ENCODE data around the gene LSR.

LSR gene

GRCh38 chr19:35222373-35223015 is 26.3 kb upstream of the LSR start:
- Histone ChIP-seq H3K4me1 (ENCODE audit: control insufficient read depth, insufficient read depth, low read length) (peaks cover 4% of the 10 kb centered on the region), H3K36me3 (ENCODE audit: control insufficient read depth, insufficient read depth, low read length) (no peaks in the 10 kb centered on the region), H3K9ac (ENCODE audit: low read depth, low read length) (no peak overlapping the region), H3K27me3 (ENCODE audit: control insufficient read depth, insufficient read depth, low read length) (no peaks in the 10 kb centered on the region), H3K4me3 (ENCODE audit: low read depth, low read length) (no peak overlapping the region), H3K9me3 (ENCODE audit: control insufficient read depth, insufficient read depth, low read length) (peaks cover 3% of the 10 kb centered on the region)

- H3K4me3 ChIP-seq (ENCODE audit: low read depth, low read length) = no peak overlapping the region
- no peaks in the 10 kb centered on the region for H3K36me3 ChIP-seq (ENCODE audit: control insufficient read depth, insufficient read depth, low read length)
- H3K9me3 ChIP-seq (ENCODE audit: control insufficient read depth, insufficient read depth, low read length) = peaks cover 3% of the 10 kb centered on the region
- H3K27me3 ChIP-seq (ENCODE audit: control insufficient read depth, insufficient read depth, low read length) = no peaks in the 10 kb centered on the region
- H3K4me1 ChIP-seq (ENCODE audit: control insufficient read depth, insufficient read depth, low read length) = peaks cover 4% of the 10 kb centered on the region
- no peak overlapping the region for H3K9ac ChIP-seq (ENCODE audit: low read depth, low read length)
These were observed 25.6 kb upstream of the LSR start for GRCh38 chr19:35223084-35223790.

- peaks cover 3% of the 10 kb centered on the region for H3K9me3 ChIP-seq (ENCODE audit: control insufficient read depth, insufficient read depth, low read length)
- no peaks in the 10 kb centered on the region for H3K36me3 ChIP-seq (ENCODE audit: control insufficient read depth, insufficient read depth, low read length)
- no peak overlapping the region for H3K4me3 ChIP-seq (ENCODE audit: low read depth, low read length)
- peaks cover 4% of the 10 kb centered on the region for H3K4me1 ChIP-seq (ENCODE audit: control insufficient read depth, insufficient read depth, low read length)
- no peaks in the 10 kb centered on the region for H3K27me3 ChIP-seq (ENCODE audit: control insufficient read depth, insufficient read depth, low read length)
- H3K9ac ChIP-seq (ENCODE audit: low read depth, low read length) = no peak overlapping the region
These were observed 24.8 kb upstream of the LSR start for GRCh38 chr19:35223862-35224505.

GRCh38 chr19:35224681-35225571 is 23.9 kb upstream of the LSR start:
- H3K9ac ChIP-seq (ENCODE audit: low read depth, low read length) = peak overlapping the region; percentile 29
- H3K36me3 ChIP-seq (ENCODE audit: control insufficient read depth, insufficient read depth, low read length) = no peaks in the 10 kb centered on the region
- H3K4me3 ChIP-seq (ENCODE audit: low read depth, low read length) = peak overlapping the region; percentile 27

GRCh38 chr19:35225951-35226350 is 22.9 kb upstream of the LSR start:
- Histone ChIP-seq H3K9me3 (ENCODE audit: control insufficient read depth, insufficient read depth, low read length) (peaks cover 3% of the 10 kb centered on the region), H3K27me3 (ENCODE audit: control insufficient read depth, insufficient read depth, low read length) (no peaks in the 10 kb centered on the region), H3K36me3 (ENCODE audit: control insufficient read depth, insufficient read depth, low read length) (no peaks in the 10 kb centered on the region), H3K9ac (ENCODE audit: low read depth, low read length) (no peak overlapping the region), H3K4me3 (ENCODE audit: low read depth, low read length) (no peak overlapping the region), H3K4me1 (ENCODE audit: control insufficient read depth, insufficient read depth, low read length) (peaks cover 4% of the 10 kb centered on the region)

More at GRCh38 chr19:35224681-35225571, 23.9 kb upstream of the LSR start:
- Histone ChIP-seq H3K27me3 (ENCODE audit: control insufficient read depth, insufficient read depth, low read length) (no peaks in the 10 kb centered on the region), H3K9me3 (ENCODE audit: control insufficient read depth, insufficient read depth, low read length) (peaks cover 3% of the 10 kb centered on the region), H3K4me1 (ENCODE audit: control insufficient read depth, insufficient read depth, low read length) (peaks cover 4% of the 10 kb centered on the region)

GRCh38 chr19:35226748-35227147 is 22.1 kb upstream of the LSR start:
- H3K9me3 ChIP-seq (ENCODE audit: control insufficient read depth, insufficient read depth, low read length) = peaks cover 3% of the 10 kb centered on the region
- H3K4me3 ChIP-seq (ENCODE audit: low read depth, low read length) = no peak overlapping the region
- H3K36me3 ChIP-seq (ENCODE audit: control insufficient read depth, insufficient read depth, low read length) = no peaks in the 10 kb centered on the region
- H3K9ac ChIP-seq (ENCODE audit: low read depth, low read length) = no peak overlapping the region
- H3K4me1 ChIP-seq (ENCODE audit: control insufficient read depth, insufficient read depth, low read length) = peaks cover 4% of the 10 kb centered on the region
- no peaks in the 10 kb centered on the region for H3K27me3 ChIP-seq (ENCODE audit: control insufficient read depth, insufficient read depth, low read length)

GRCh38 chr19:35228177-35228930 is 20.4 kb upstream of the LSR start, which contains the start of gene FAM187B:
TSS of gene FAM187B (minus strand) at chr19:35228739. CDS start at chr19:35228680, 59 bp downstream.
- Histone ChIP-seq H3K27me3 (ENCODE audit: control insufficient read depth, insufficient read depth, low read length) (no peaks in the 10 kb centered on the region), H3K9me3 (ENCODE audit: control insufficient read depth, insufficient read depth, low read length) (no peaks in the 10 kb centered on the region), H3K4me3 (ENCODE audit: low read depth, low read length) (no peak within 1 kb of the TSS), H3K9ac (ENCODE audit: low read depth, low read length) (no peak within 1 kb of the TSS), H3K36me3 (ENCODE audit: control insufficient read depth, insufficient read depth, low read length) (no peaks in the 10 kb centered on the region), H3K4me1 (ENCODE audit: control insufficient read depth, insufficient read depth, low read length) (peaks cover 4% of the 10 kb centered on the region)

GRCh38 chr19:35229601-35230000 is 19.2 kb upstream of the LSR start:
- Histone ChIP-seq H3K27me3 (ENCODE audit: control insufficient read depth, insufficient read depth, low read length) (no peaks in the 10 kb centered on the region), H3K36me3 (ENCODE audit: control insufficient read depth, insufficient read depth, low read length) (no peaks in the 10 kb centered on the region), H3K9me3 (ENCODE audit: control insufficient read depth, insufficient read depth, low read length) (no peaks in the 10 kb centered on the region)

GRCh38 chr19:35231956-35232645 is 16.7 kb upstream of the LSR start:
- Histone ChIP-seq H3K9me3 (ENCODE audit: control insufficient read depth, insufficient read depth, low read length) (no peaks in the 10 kb centered on the region), H3K27me3 (ENCODE audit: control insufficient read depth, insufficient read depth, low read length) (no peaks in the 10 kb centered on the region), H3K36me3 (ENCODE audit: control insufficient read depth, insufficient read depth, low read length) (no peaks in the 10 kb centered on the region), H3K4me3 (ENCODE audit: low read depth, low read length) (no peak overlapping the region), H3K4me1 (ENCODE audit: control insufficient read depth, insufficient read depth, low read length) (no peaks in the 10 kb centered on the region), H3K9ac (ENCODE audit: low read depth, low read length) (no peak overlapping the region)

More at GRCh38 chr19:35229601-35230000, 19.2 kb upstream of the LSR start:
- Histone ChIP-seq H3K4me3 (ENCODE audit: low read depth, low read length) (no peak overlapping the region), H3K4me1 (ENCODE audit: control insufficient read depth, insufficient read depth, low read length) (peaks cover 4% of the 10 kb centered on the region), H3K9ac (ENCODE audit: low read depth, low read length) (no peak overlapping the region)

- Histone ChIP-seq H3K4me3 (ENCODE audit: low read depth, low read length) (no peak overlapping the region), H3K36me3 (ENCODE audit: control insufficient read depth, insufficient read depth, low read length) (no peaks in the 10 kb centered on the region)
These were observed 15.9 kb upstream of the LSR start for GRCh38 chr19:35232912-35233311.

More at GRCh38 chr19:35232912-35233311, 15.9 kb upstream of the LSR start:
- no peaks in the 10 kb centered on the region for H3K4me1 ChIP-seq (ENCODE audit: control insufficient read depth, insufficient read depth, low read length)
- no peak overlapping the region for H3K9ac ChIP-seq (ENCODE audit: low read depth, low read length)
- H3K9me3 ChIP-seq (ENCODE audit: control insufficient read depth, insufficient read depth, low read length) = no peaks in the 10 kb centered on the region
- no peaks in the 10 kb centered on the region for H3K27me3 ChIP-seq (ENCODE audit: control insufficient read depth, insufficient read depth, low read length)

Measured in iPS-15b (cell line).